Stimulated activated CD4-positive, alpha-beta T cell treated with anti-CD3 and anti-CD28 coated beads, Interleukin-4, amount 100 ng/mL, for 24 hours (primary cell): ENCODE measurements around the gene SHB.

Source experiments
- DNase-seq: peaks from one replicate; pipeline ENCODE4 v3.0.0-alpha.2; 2020

Gene SHB

DNA sequence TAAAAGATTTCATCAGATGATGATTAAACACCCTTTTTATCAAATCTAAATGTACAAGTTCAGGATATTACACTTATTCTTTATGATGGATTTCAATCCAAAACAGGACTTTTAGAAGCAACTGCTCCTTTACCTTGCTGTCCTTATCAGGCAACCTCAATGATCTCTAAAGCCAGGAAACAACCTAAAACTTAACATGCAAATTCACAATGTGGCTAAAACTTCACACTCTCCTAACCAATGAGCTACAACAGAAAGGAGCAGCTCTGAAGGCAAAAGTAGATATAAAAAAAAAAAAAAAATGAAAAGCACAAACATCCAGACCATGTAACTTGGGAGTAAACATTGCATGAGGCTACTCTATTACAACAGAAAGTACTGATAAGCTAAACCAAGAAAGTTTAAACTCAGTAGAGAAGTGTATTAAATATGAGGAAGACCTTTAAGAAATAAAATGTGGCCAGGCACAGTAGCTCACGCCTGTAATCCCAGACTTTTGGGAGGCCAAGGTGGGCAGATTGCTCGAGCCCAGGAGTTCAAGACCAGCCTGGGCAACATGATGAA, 188.0 kb downstream of the SHB start:
- no peak for DNase-seq

DNA sequence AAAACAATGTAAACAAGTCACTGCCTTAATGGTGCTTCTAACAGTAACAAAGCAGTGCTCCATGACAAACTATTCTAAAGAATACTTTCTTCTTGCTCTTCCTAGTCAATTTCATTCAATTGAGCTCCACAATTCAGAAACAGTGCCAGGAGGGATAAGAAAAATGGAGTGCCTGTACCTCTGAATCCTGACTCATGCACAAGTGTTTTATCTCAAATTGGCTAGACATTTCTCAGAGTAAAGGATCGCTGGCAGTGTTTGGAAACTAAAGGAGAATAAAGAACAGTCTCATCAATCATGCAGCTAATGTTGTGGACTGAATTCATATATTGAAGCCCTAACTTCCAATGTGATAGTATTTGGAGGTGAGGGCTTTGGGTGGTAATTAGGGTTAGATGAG, 192.7 kb downstream of the SHB start:
- DNase-seq: no peak

DNA sequence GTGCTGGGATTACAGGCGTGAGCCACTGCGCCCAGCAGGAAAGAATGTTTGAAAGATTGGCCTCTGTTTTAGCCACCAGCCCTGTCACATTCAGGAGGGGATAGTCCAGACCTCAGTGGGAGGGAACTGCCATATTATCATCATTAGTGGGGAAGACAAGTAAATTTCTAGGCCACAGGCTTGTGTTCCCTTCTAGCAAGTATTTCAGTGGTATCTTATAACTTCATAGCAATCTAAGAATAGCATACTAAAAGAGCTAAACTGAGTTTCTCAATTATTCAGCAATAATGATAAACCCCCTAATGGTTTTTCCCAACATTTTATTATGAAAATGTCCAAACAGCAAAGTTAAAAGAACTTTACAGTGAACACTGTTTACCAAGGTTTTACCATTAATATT, 195.1 kb downstream of the SHB start:
- DNase-seq: no peak

DNA sequence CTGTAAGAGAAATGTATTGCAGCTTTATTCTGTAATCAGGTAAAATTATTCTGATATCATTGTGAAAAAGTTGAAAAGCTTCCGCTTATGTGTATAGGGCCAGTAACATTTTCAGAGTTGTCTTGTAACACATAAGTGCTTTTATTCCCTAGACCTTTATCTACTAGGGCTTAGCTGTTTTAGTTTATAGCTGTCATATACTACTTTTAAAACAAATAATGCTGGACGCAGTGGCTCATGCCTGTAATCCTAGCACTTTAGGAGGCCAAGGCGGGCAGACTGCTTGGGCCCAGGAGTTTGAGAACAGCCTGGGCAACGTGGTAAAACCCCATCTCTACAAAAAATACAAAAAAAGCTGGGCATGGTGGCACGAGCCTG, 198.2 kb downstream of the SHB start:
- no peak for DNase-seq

DNA sequence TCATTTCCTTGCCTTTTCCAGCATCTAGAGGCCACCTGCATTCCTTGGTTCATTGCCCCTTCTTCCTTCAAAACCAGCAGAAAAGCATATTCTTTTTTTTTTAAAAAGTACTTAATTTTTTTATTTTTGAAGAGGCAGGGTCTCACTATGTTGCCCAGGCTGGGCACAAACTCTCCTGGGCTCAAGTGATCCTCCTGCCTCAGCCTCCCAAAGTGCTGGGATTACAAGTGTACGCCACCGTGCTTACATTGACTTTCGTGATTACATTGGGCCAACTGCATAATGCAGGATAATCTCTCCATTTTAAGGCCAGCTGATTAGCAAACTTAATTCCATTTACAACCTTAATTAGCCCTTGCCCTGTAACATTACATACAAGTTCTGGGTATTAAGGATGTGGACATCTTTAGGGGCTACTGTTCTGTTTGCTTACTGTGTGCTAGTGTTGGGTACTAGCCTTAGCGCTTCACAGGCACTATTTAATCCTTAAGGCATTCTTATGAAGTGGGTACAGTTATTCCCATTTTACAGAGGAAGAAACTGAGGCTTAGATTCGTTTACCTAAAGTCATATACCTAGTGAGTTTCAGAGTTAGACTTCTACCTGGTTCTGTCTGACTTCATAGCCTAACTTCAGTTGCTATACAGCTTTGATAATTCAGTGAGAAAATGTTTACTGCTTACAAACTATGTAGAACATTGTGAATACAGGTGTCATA, 198.8 kb downstream of the SHB start:
- DNase-seq: no peak
